A549 (cell line): ENCODE measurements around the gene TSKS. TPM values are rescaled to one million over a fixed set of nuclear protein-coding genes. Genes with fewer than 3 reads are reported as not detected.

ENCODE experiments used
- ATAC-seq, 2 experiments: fragments of 200-7000 bp in 1 of 2; fragments of >200 bp in 1 of 2; cut with Nextera tagmentation in 1 of 2; cut with Tn5 transposase in 1 of 2; 3 replicates each; pipeline versions ENCODE4 v1.8.0 to v1.9.1; 2018 to 2020; ENCODE audit warnings: mild to moderate bottlenecking in 1 of 2, moderate library complexity in 1 of 2
- CTCF ChIA-PET: fragments of 300-600 bp; sonication (Branson Sonifier 250); formaldehyde crosslinking; extraction: SDS; loops from one replicate; lab custom pipeline; 2021; ENCODE audit warnings: antibody characterized with exemption, inconsistent platforms; lab: Yijun Ruan, JAX
- POLR2A ChIA-PET: fragments of 350-600 bp; formaldehyde crosslinking; extraction: SDS; loops from one replicate; lab custom pipeline; 2021; ENCODE audit warnings: antibody characterized with exemption, inconsistent platforms; lab: Yijun Ruan, JAX
- DNase-seq, 2 experiments: peaks; one replicate each; pipeline versions ENCODE4 v3.0.0 to v3.0.0-alpha.2; 2011 to 2016; ENCODE audit warnings: low read depth in 1 of 2, low spot score in 1 of 2
- FAIRE-seq: peaks from 2 replicates; lab custom pipeline; 2011; peaks lifted over from hg19 to GRCh38; lab: Jason Lieb, UNC
- H3K27ac ChIP-seq, 2 experiments: fragments of >200 bp; sonication (Bioruptor Twin); formaldehyde crosslinking; 3 replicates each; pipeline ENCODE4 v1.5.1; 2016 to 2017
- H3K4me1 ChIP-seq: fragments of >200 bp; sonication (Bioruptor Twin); formaldehyde crosslinking; 3 replicates; pipeline ENCODE4 v1.6.1; 2016
- H3K4me2 ChIP-seq: fragments of >200 bp; sonication (Bioruptor Twin); formaldehyde crosslinking; 3 replicates; pipeline ENCODE4 v1.6.1; 2016
- H3K4me3 ChIP-seq: fragments of >200 bp; sonication (Bioruptor Twin); formaldehyde crosslinking; 3 replicates; pipeline ENCODE4 v1.5.1; 2016
- H3K9me3 ChIP-seq: fragments of >200 bp; sonication (Bioruptor Twin); formaldehyde crosslinking; 3 replicates; pipeline ENCODE4 v1.6.1; 2016
- BHLHE40 ChIP-seq: IDR thresholded peaks from 2 replicates; pipeline ENCODE4 v1.6.1; 2012; ENCODE audit warnings: low read depth, low read length, inconsistent platforms
- CHD2 ChIP-seq: fragments of 150-350 bp; IDR thresholded peaks from 2 replicates; pipeline ENCODE4 v1.6.1; 2014; ENCODE audit warnings: low read length; ENCODE audit not compliant: partially characterized antibody
- CHD4 ChIP-seq: fragments of 200-600 bp; sonication (generic); IDR thresholded peaks from 2 replicates; pipeline ENCODE4 v1.6.1; 2016; ENCODE audit warnings: antibody characterized with exemption, mild to moderate bottlenecking, borderline replicate concordance
- EHF ChIP-seq: fragments of 250-450 bp; sonication (Bioruptor Pico); IDR thresholded peaks from 2 replicates; pipeline ENCODE4 v1.5.0; 2020; ENCODE audit warnings: mild to moderate bottlenecking
- EP300 ChIP-seq, 2 experiments: fragments of >200 bp; sonication (Bioruptor Twin); formaldehyde crosslinking; IDR thresholded peaks; 2 replicates in 1 of 2; 3 replicates in 1 of 2; pipeline ENCODE4 v1.6.1; 2016 to 2017
- ESRRA ChIP-seq: fragments of 150-350 bp; IDR thresholded peaks from 2 replicates; pipeline ENCODE4 v1.6.1; 2014; ENCODE audit warnings: mild to moderate bottlenecking, low read length, borderline replicate concordance
- FOSB ChIP-seq: fragments of 250-450 bp; sonication (Bioruptor Pico); IDR thresholded peaks from 2 replicates; pipeline ENCODE4 v1.5.0; 2020; ENCODE audit warnings: mild to moderate bottlenecking, moderate library complexity
- FOSL2 ChIP-seq, 2 experiments: fragments of 450-650 bp in 1 of 2; fragments of >200 bp in 1 of 2; sonication (Bioruptor Twin) in 1 of 2; formaldehyde crosslinking; IDR thresholded peaks; 2 replicates each; pipeline versions ENCODE4 v1.5.0 to v1.6.1; 2016 to 2020; ENCODE audit warnings: mild to moderate bottlenecking in 1 of 2, moderate library complexity in 1 of 2
- GATA3 ChIP-seq: IDR thresholded peaks from 2 replicates; pipeline ENCODE4 v1.6.1; 2012; ENCODE audit warnings: borderline replicate concordance
- HDAC2 ChIP-seq: fragments of 200-600 bp; sonication (generic); IDR thresholded peaks from 2 replicates; pipeline ENCODE4 v1.6.1; 2016
- HES2 ChIP-seq: fragments of >200 bp; sonication (Bioruptor Twin); formaldehyde crosslinking; IDR thresholded peaks from 2 replicates; pipeline ENCODE4 v1.6.1; 2016
- HEYL ChIP-seq: fragments of 250-450 bp; sonication (Bioruptor Pico); IDR thresholded peaks from 2 replicates; pipeline ENCODE4 v1.8.0; 2021; ENCODE audit warnings: mild to moderate bottlenecking, moderate library complexity
- KDM5A ChIP-seq: fragments of 200-600 bp; sonication (generic); IDR thresholded peaks from 2 replicates; pipeline ENCODE4 v1.6.1; 2016; ENCODE audit warnings: antibody characterized with exemption, mild to moderate bottlenecking
- MAFK ChIP-seq: fragments of 450-650 bp; IDR thresholded peaks from 2 replicates; pipeline ENCODE4 v1.6.1; 2014; ENCODE audit not compliant: partially characterized antibody
- MYC ChIP-seq: IDR thresholded peaks from 2 replicates; pipeline ENCODE4 v1.6.1; 2012; ENCODE audit warnings: mild to moderate bottlenecking, inconsistent platforms, low read length, improper control_type of control experiment, borderline replicate concordance
- NFE2L2 ChIP-seq: fragments of 150-350 bp; conservative IDR thresholded peaks from 2 replicates; pipeline ENCODE4 v1.6.1; 2014; ENCODE audit warnings: low read length
- NR3C1 ChIP-seq: fragments of >200 bp; sonication (Bioruptor Twin); formaldehyde crosslinking; IDR thresholded peaks from 3 replicates; pipeline ENCODE4 v1.6.1; 2017
- POLR2AphosphoS2 ChIP-seq: conservative IDR thresholded peaks from 2 replicates; pipeline ENCODE4 v1.6.1; 2012; ENCODE audit warnings: low read length, improper control_type of control experiment, inconsistent platforms
- RNF2 ChIP-seq: fragments of 200-600 bp; sonication (generic); IDR thresholded peaks from 2 replicates; pipeline ENCODE4 v1.6.1; 2016; ENCODE audit warnings: low read depth, mild to moderate bottlenecking, antibody characterized with exemption, moderate library complexity, borderline replicate concordance
- SREBF2 ChIP-seq: fragments of 450-650 bp; IDR thresholded peaks from 2 replicates; pipeline ENCODE4 v1.6.1; 2014; ENCODE audit warnings: mild to moderate bottlenecking, moderate library complexity
- TFCP2L1 ChIP-seq: fragments of 250-450 bp; sonication (Bioruptor Pico); IDR thresholded peaks from 2 replicates; pipeline ENCODE4 v1.5.0; 2021; ENCODE audit warnings: mild to moderate bottlenecking
- ZNF302 ChIP-seq: fragments of 250-450 bp; sonication (Bioruptor Pico); IDR thresholded peaks from 2 replicates; pipeline ENCODE4 v1.9.0; 2021; ENCODE audit warnings: inconsistent platforms, mild to moderate bottlenecking, moderate library complexity
- WGBS: methylation state at CpG from one replicate; pipeline ENCODE4 v1.1.6; 2017; ENCODE audit errors: missing lambda C conversion rate; 5-methylcytosine and 5-hydroxymethylcytosine counted together
- polyA plus RNA-seq, 4 experiments: library from polyadenylated mRNA; depleted of rRNA in 3 of 4; stranded (reverse); fragments of >200 nt; fragmentation: RNase III in 1 of 4; extraction: RNeasy Plus Mini Kit Qiagen cat#74134 plus additional on column Dnase treatment in 1 of 4; gene quantifications; 2 replicates in 3 of 4; 3 replicates in 1 of 4; pipeline ENCODE4 v1.2.3, GENCODE V29; 2011 to 2017
- TF ChIP-seq, protein P1 (sequence below): IDR thresholded peaks from 2 replicates; pipeline ENCODE4 v1.6.1; 2012
- TF ChIP-seq, protein P2 (sequence below): fragments of 450-650 bp; IDR thresholded peaks from 2 replicates; pipeline ENCODE4 v1.6.1; 2014; ENCODE audit warnings: antibody characterized with exemption

TSKS gene
- polyA plus RNA-seq, 2 of the 4 experiments (the other 2 are of a cell fraction), result not detected

GRCh38 chr19:49771674-49772139 lies 8.6 kb upstream of the TSKS start (continued):
- TF ChIP-seq MYC, result no peak
- TF ChIP-seq POLR2AphosphoS2, result no peak

GRCh38 chr19:49770529-49770928 lies 7.4 kb upstream of the TSKS start:
- no peak for TF ChIP-seq BHLHE40
- TF ChIP-seq HEYL (CRISPR knock-in tag), result no peak
- TF ChIP-seq RNF2, result no peak
- no peak for TF ChIP-seq SREBF2
- no peak for TF ChIP-seq CHD2
- no peak for TF ChIP-seq ESRRA
- no peak for TF ChIP-seq NR3C1
- no peak for TF ChIP-seq CHD4
- no peak for TF ChIP-seq MAFK
- no peak for TF ChIP-seq EP300 (IDR thresholded peaks at IDR 0.05)
- no peak for TF ChIP-seq KDM5A
- no peak for TF ChIP-seq FOSL2 (IDR thresholded peaks at IDR 0.05)
- no peak for TF ChIP-seq FOSL2 (CRISPR knock-in tag; IDR thresholded peaks at IDR 0.05)
- no peak for TF ChIP-seq HDAC2
- no peak for TF ChIP-seq GATA3
- TF ChIP-seq, protein P1, sequence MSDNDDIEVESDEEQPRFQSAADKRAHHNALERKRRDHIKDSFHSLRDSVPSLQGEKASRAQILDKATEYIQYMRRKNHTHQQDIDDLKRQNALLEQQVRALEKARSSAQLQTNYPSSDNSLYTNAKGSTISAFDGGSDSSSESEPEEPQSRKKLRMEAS, result no peak
- TF ChIP-seq, protein P2, sequence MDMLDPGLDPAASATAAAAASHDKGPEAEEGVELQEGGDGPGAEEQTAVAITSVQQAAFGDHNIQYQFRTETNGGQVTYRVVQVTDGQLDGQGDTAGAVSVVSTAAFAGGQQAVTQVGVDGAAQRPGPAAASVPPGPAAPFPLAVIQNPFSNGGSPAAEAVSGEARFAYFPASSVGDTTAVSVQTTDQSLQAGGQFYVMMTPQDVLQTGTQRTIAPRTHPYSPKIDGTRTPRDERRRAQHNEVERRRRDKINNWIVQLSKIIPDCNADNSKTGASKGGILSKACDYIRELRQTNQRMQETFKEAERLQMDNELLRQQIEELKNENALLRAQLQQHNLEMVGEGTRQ, result no peak
- Histone ChIP-seq H3K27ac (no peak overlapping the region), H3K4me1 (peaks cover 16% of the 10 kb centered on the region), H3K4me2 (no peak overlapping the region), H3K4me3 (no peak overlapping the region), H3K9me3 (no peaks in the 10 kb centered on the region)
- WGBS, result 93% methylated on average over 8 of the region's 8 CpGs
- no peak for DNase-seq
- ATAC-seq, result no peak
- CTCF ChIA-PET, result interaction anchor here (1.4 kb wide), 1 partner anchor 90 kb away, joined by 3 read pairs; no protein-coding TSS in a partner anchor
- no peak for FAIRE-seq
- POLR2A ChIA-PET, result no interaction called here

DNA sequence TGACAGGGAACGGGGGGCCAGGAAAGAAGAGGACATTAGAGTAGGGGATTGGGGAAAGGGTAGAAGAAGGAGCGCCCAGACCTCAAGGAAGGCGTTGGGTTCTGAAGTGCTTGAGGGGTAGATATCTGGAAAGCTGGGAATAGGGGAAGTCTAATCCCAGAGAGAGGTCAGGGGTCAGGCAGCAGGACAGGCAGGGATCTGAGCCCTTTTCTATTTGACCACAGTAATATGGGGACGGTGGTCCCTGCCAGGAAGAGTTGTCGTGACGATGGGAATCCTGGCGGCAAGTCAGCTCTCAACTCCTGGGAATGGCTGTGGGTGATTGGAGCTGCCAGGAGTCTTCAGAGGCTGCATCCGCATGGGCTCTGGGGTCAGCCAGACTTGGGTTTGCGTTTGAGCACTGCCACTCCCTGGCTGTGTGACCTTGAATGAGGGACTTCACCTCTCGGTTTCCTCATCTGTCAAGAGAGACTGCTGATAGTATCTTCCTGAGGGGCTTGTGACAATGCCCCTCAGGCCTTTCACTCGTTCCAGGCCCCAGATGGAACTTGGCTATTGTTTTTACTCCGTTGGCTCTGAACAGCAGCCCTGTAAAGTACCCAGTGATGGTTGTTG lies 5.0 kb upstream of the TSKS start:
- Histone ChIP-seq H3K4me2 (peak overlapping the region; percentile 92), H3K9me3 (no peaks in the 10 kb centered on the region), H3K27ac (peak overlapping the region; percentile 84 to 93), H3K4me3 (peak overlapping the region; percentile 90), H3K4me1 (peaks cover 21% of the 10 kb centered on the region)
- DNase-seq (no peak), FAIRE-seq (no peak), ATAC-seq (no peak)
- ChIA-PET POLR2A (no interaction called here), CTCF (interaction anchor here (0.9 to 1.8 kb wide), 3 partner anchors 9 to 45 kb away, joined by 3 to 5 read pairs (median 5); partner anchors contain the start of gene FUZ)
- TF ChIP-seq POLR2AphosphoS2 (no peak), EHF (no peak), SREBF2 (no peak), NFE2L2 (no peak), HES2 (no peak), ESRRA (no peak), ZNF302 (no peak), FOSB (CRISPR knock-in tag) (no peak), TFCP2L1 (CRISPR knock-in tag) (no peak)
- WGBS, result 90% methylated on average over 12 of the region's 12 CpGs
